Esophagus muscularis mucosa (tissue), 4 donors: Measurements from ENCODE around the gene BRSK2. TPM values are rescaled to one million over a fixed set of nuclear protein-coding genes. Genes with fewer than 3 reads are reported as not detected.

ENCODE experiments used
- DNase-seq: peaks from one replicate; pipeline ENCODE4 v3.0.0-alpha.2; 2017; ENCODE audit errors: extremely low spot score
- H3K27ac ChIP-seq, 4 donors: fragments of 200-600 bp; sonication (generic); replicated peaks in 1 of 4; 1 replicate in 3 of 4; 2 replicates in 1 of 4; pipeline ENCODE4 v1.5.1; 2016 to 2019; ENCODE audit warnings: mild to moderate bottlenecking in 1 of 4
- H3K27me3 ChIP-seq, 4 donors: fragments of 200-600 bp; sonication (generic); one replicate each; pipeline versions ENCODE4 v1.5.1 to v1.6.0; 2016 to 2019
- H3K36me3 ChIP-seq, 4 donors: fragments of 200-600 bp; sonication (generic); one replicate each; pipeline ENCODE4 v1.5.1; 2016 to 2019
- H3K4me1 ChIP-seq, 4 donors: fragments of 200-600 bp; sonication (generic); one replicate each; pipeline ENCODE4 v1.5.1; 2016 to 2019
- H3K4me3 ChIP-seq, 4 donors: fragments of 200-600 bp; sonication (generic); 1 replicate in 2 of 4; 2 replicates in 2 of 4; pipeline ENCODE4 v1.5.1; 2016 to 2019; ENCODE audit warnings: mild to moderate bottlenecking in 4 of 4, moderate library complexity in 1 of 4
- H3K9me3 ChIP-seq, 4 donors: fragments of 200-600 bp; sonication (generic); 1 replicate in 3 of 4; 2 replicates in 1 of 4; pipeline ENCODE4 v1.5.1; 2016 to 2019
- EP300 ChIP-seq: sonication (generic); formaldehyde crosslinking; IDR thresholded peaks from one replicate; pipeline ENCODE4 v1.6.1; 2017; ENCODE audit warnings: antibody characterized with exemption
- POLR2A ChIP-seq: fragments of 450-650 bp; IDR thresholded peaks from one replicate; pipeline ENCODE4 v1.6.1; 2017; ENCODE audit warnings: antibody characterized with exemption, moderate library complexity, mild to moderate bottlenecking, low read depth
- POLR2AphosphoS5 ChIP-seq, 2 donors: sonication (generic); formaldehyde crosslinking; IDR thresholded peaks; one replicate each; pipeline ENCODE4 v1.6.1; 2017; ENCODE audit warnings: antibody characterized with exemption in 2 of 2
- WGBS: methylation state at CpG from one replicate; pipeline ENCODE4 v1.1.5; 2018; 5-methylcytosine and 5-hydroxymethylcytosine counted together
- intact Hi-C: fragments of 100-400 bp; cut with DNase I; formaldehyde crosslinking; loops from one replicate; pipeline ENCODE4 v1.15.1; 2023
- total RNA-seq, 4 donors: library from RNA; depleted of rRNA; stranded (reverse); fragments of >200 nt; gene quantifications; one replicate each; pipeline versions ENCODE4 v1.1.0 to v1.2.1, GENCODE V29; 2016
- TF ChIP-seq, protein P1 (sequence below), 3 experiments: fragments of 200-600 bp in 2 of 3; fragments of 450-650 bp in 1 of 3; sonication (generic) in 2 of 3; IDR thresholded peaks; one replicate each; pipeline ENCODE4 v1.5.1; 2017 to 2019; ENCODE audit warnings: antibody characterized with exemption in 3 of 3, mild to moderate bottlenecking in 2 of 3, moderate library complexity in 1 of 3

BRSK2 gene
- total RNA-seq, 4 donors from 2014 or later, result 1.0 to 3.3 (median 2.8) TPM

DNA sequence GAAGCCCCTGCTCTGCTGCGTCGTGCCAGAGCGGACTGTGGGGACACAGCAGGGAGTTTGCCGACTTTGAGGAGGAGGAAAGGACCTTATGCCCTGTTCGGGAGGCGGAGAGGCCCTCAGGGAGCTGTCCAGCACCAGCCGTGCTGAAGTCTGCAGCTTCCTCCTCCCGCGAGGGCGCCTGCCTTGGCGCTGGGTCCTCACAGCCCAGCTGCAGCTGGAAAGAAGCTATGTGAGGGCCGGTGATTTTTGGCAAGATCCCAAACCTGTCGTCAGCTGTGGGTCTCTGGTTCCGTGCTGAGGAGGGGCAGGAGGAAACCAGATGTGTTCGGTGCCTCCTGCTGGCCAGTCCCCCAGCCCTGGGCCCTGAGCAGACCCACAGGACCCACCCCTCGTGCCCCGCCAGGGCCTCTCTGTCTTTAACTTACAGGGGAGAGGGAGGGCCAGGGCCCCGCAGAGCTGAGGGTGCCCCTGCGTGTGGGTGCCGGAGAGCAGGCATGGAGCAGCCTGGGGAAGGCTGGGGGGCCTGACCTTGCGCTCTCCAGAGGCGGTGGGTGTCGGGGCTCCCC, 12.0 kb downstream of the BRSK2 start:
- no CpG with 5 or more reads among the region's 23 CpGs for WGBS
- Histone ChIP-seq H3K36me3 (no peaks in the 10 kb centered on the region), H3K4me3 (no peak overlapping the region), H3K27me3 (peaks cover 0 to 91% (median 0%) of the 10 kb centered on the region in 4 donors), H3K4me1 (peaks cover 0 to 7% (median 0%) of the 10 kb centered on the region in 4 donors), H3K27ac (no peak overlapping the region), H3K9me3 (no peaks in the 10 kb centered on the region)
- intact Hi-C loops, result no loop called here
- DNase-seq, result no peak
- TF ChIP-seq POLR2AphosphoS5 (IDR thresholded peaks at IDR 0.05) (no peak), POLR2A (no peak)
- TF ChIP-seq, protein P1, sequence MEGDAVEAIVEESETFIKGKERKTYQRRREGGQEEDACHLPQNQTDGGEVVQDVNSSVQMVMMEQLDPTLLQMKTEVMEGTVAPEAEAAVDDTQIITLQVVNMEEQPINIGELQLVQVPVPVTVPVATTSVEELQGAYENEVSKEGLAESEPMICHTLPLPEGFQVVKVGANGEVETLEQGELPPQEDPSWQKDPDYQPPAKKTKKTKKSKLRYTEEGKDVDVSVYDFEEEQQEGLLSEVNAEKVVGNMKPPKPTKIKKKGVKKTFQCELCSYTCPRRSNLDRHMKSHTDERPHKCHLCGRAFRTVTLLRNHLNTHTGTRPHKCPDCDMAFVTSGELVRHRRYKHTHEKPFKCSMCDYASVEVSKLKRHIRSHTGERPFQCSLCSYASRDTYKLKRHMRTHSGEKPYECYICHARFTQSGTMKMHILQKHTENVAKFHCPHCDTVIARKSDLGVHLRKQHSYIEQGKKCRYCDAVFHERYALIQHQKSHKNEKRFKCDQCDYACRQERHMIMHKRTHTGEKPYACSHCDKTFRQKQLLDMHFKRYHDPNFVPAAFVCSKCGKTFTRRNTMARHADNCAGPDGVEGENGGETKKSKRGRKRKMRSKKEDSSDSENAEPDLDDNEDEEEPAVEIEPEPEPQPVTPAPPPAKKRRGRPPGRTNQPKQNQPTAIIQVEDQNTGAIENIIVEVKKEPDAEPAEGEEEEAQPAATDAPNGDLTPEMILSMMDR (IDR thresholded peaks at IDR 0.05), result no peak

DNA sequence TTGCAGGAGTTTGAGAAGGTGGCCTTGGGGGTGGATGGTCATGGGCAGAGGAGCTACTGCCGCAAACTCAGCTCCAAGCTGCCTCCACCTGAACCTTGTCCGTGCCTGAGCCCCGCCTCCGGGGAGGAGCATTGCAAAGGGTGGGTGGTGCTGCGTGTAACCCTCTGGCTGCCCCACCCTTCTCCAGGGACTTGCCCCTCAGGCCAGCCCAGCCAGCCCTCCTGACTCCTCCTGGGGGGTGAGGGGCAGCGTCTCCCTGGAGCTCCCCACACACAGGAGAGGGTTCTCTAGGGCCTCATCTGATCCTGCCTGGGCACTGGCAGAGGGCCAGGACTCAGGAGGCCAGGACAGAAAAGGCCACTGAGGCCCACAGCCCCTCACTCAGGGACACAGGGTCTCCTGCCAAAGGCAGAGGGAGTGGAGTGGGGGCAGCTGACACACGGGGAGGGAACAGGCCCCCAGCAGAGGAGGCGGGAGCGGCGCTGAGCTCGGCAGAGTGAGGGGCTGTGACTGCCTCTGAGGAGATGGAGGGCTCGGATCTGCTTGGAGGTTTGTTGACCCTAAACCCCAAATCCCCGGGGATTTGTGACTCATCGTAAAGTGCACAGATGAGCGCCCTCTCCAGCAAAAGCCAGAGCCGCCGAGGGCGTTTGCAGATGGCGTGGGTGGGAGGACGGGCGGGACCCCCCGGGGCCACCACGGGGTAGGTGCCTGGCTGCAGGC, 12.8 kb downstream of the BRSK2 start:
- intact Hi-C loops, result no loop called here
- TF ChIP-seq, protein P1 (IDR thresholded peaks at IDR 0.05), result no peak
- peaks cover 0 to 7% (median 0%) of the 10 kb centered on the region in 4 donors for H3K4me1 ChIP-seq
- peaks cover 0 to 91% (median 0%) of the 10 kb centered on the region in 4 donors for H3K27me3 ChIP-seq
- WGBS, result 72% methylated on average over 22 of the region's 23 CpGs
- DNase-seq, result no peak
- H3K36me3 ChIP-seq, result no peaks in the 10 kb centered on the region
- H3K4me3 ChIP-seq, result no peak overlapping the region
- no peaks in the 10 kb centered on the region for H3K9me3 ChIP-seq
- no peak overlapping the region for H3K27ac ChIP-seq

DNA sequence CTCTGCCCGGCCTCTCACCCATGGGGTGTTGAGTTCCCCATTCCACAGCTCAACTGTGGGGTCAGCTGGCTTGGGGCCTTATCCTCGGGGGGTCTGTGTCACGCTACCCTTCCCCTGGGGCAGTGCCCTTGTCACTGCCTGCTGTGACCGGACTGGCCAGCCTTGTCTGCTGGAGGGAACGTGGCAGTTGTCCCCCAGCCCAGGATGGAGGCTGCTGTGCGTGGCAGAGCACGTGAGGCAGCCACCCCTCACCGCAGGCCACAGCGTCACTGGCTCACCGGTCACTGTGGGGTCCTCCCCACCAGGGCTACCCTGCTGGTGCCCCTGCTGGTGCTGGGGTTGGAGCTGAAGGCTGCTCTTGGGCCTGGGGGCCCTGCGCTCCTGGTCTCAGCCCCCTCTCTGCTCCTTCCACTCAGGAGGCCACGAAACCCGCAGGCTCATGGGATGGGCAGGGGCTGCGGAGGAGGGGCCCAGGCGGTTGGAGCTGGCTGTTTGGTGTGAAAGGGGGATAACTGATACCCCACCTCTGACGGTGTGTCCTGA, 13.4 kb downstream of the BRSK2 start:
- peaks cover 0 to 7% (median 0%) of the 10 kb centered on the region in 4 donors for H3K4me1 ChIP-seq

DNA sequence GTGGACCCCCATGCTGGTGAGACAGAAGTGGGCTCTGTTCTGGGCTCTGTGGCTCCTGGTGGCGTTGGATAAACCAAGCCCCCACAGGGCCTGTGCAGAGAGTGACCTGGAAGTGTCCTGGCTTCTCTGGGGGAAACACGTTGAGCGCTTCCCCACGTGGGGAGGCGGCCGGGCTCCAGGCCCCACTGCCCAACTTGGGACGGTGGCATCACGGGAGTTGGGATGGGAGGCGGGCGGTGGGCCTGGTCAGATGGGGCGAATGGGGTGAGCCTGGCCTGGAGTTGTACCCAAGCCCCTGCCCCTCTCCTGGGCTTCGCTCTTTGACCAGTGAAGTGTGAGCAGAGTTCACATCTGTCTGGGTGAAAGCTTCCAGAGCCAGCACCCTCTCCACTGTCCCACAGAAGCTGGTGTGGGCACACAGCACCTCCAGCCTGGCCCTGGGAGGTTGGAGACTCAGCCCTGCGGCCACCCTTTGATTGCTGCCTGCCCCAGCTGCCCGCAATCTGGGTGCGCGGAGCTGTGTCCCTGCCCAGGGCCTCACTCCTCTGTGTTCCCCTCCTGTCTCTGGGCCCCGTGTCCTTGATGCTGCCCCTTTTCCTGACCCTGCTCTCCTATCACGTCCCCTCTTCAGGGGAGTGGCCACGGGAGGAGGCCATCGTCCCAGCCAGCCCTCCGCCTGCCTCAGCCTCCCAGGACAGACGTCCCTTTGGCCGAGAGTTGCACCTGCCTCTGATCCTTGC, 14.2 kb downstream of the BRSK2 start:
- Histone ChIP-seq H3K36me3 (no peaks in the 10 kb centered on the region), H3K27me3 (peaks cover 0 to 87% (median 0%) of the 10 kb centered on the region in 4 donors), H3K4me1 (peaks cover 0 to 7% (median 0%) of the 10 kb centered on the region in 4 donors), H3K27ac (no peak overlapping the region), H3K9me3 (no peaks in the 10 kb centered on the region), H3K4me3 (no peak overlapping the region)
- intact Hi-C loops, result no loop called here
- WGBS, result 83% methylated on average over 22 of the region's 23 CpGs
- no peak for DNase-seq
- no peak for TF ChIP-seq POLR2A
- TF ChIP-seq POLR2AphosphoS5 (IDR thresholded peaks at IDR 0.05), result no peak
- no peak for TF ChIP-seq EP300
- TF ChIP-seq, protein P1 (IDR thresholded peaks at IDR 0.05), result no peak

More for the DNA sequence above, 13.4 kb downstream of the BRSK2 start:
- H3K4me3 ChIP-seq, result no peak overlapping the region
- H3K9me3 ChIP-seq, result no peaks in the 10 kb centered on the region
- intact Hi-C loops, result no loop called here
- no peak overlapping the region for H3K27ac ChIP-seq
- H3K36me3 ChIP-seq, result no peaks in the 10 kb centered on the region
- whole genome bisulfite sequencing, result 100% methylated on average over 3 of the region's 16 CpGs
- H3K27me3 ChIP-seq, result peaks cover 0 to 90% (median 0%) of the 10 kb centered on the region in 4 donors
- TF ChIP-seq EP300, result no peak
- no peak for DNase-seq
